ENCODE measurements around the gene CNPY1. TPM values are rescaled to one million over a fixed set of nuclear protein-coding genes. Genes with fewer than 3 reads are reported as not detected.

CNPY1 gene
- total RNA-seq, 3 donors from 2014 or later, result 0.29 TPM; not detected in 2

- no peaks in the 10 kb centered on the region for H3K36me3 ChIP-seq
- intact Hi-C loops (cut with DNase I; ENCODE audit: low total_unique reads), result no loop called here
- TF ChIP-seq POLR2AphosphoS5 (IDR thresholded peaks at IDR 0.05), result no peak
- TF ChIP-seq POLR2A (IDR thresholded peaks at IDR 0.05), result no peak
- no peak for TF ChIP-seq CTCF (IDR thresholded peaks at IDR 0.05)
- H3K27ac ChIP-seq, result no peak overlapping the region
- H3K4me3 ChIP-seq, result no peak overlapping the region
- H3K9me3 ChIP-seq, result no peaks in the 10 kb centered on the region
- DNase-seq (ENCODE audit: low spot score in 2 of 2), result no peak
- peaks cover 0 to 6% of the 10 kb centered on the region in 2 donors for H3K4me1 ChIP-seq
- peaks cover 0 to 49% of the 10 kb centered on the region in 2 donors for H3K27me3 ChIP-seq
Measured at GRCh38 chr7:155495440-155496248, 50.7 kb downstream of the CNPY1 start.

- no peaks in the 10 kb centered on the region for H3K36me3 ChIP-seq
- no peak for DNase-seq (ENCODE audit: low spot score in 2 of 2)
- intact Hi-C loops (cut with DNase I; ENCODE audit: low total_unique reads), result no loop called here
- H3K27ac ChIP-seq, result no peak overlapping the region
- H3K4me3 ChIP-seq, result no peak overlapping the region
- no peak for TF ChIP-seq POLR2A (IDR thresholded peaks at IDR 0.05)
- TF ChIP-seq CTCF (IDR thresholded peaks at IDR 0.05), result no peak
- TF ChIP-seq POLR2AphosphoS5 (IDR thresholded peaks at IDR 0.05), result no peak
- peaks cover 0 to 39% of the 10 kb centered on the region in 2 donors for H3K27me3 ChIP-seq
- peaks cover 0 to 6% of the 10 kb centered on the region in 2 donors for H3K4me1 ChIP-seq
- H3K9me3 ChIP-seq, result no peaks in the 10 kb centered on the region
Measured at GRCh38 chr7:155494551-155494950, 51.8 kb downstream of the CNPY1 start.

- no peak overlapping the region for H3K27ac ChIP-seq
- no peaks in the 10 kb centered on the region for H3K36me3 ChIP-seq
- no peaks in the 10 kb centered on the region for H3K9me3 ChIP-seq
- H3K27me3 ChIP-seq, result peaks cover 0 to 35% of the 10 kb centered on the region in 2 donors
- intact Hi-C loops (cut with DNase I; ENCODE audit: low total_unique reads), result no loop called here
- H3K4me1 ChIP-seq, result peaks cover 0 to 6% of the 10 kb centered on the region in 2 donors
- no peak overlapping the region for H3K4me3 ChIP-seq
- TF ChIP-seq POLR2AphosphoS5 (IDR thresholded peaks at IDR 0.05) (no peak), POLR2A (IDR thresholded peaks at IDR 0.05) (no peak), CTCF (IDR thresholded peaks at IDR 0.05) (no peak)
- DNase-seq (ENCODE audit: low spot score in 2 of 2), result no peak
Measured at GRCh38 chr7:155493744-155494538, 52.4 kb downstream of the CNPY1 start.

- H3K9me3 ChIP-seq, result no peaks in the 10 kb centered on the region
- no peaks in the 10 kb centered on the region for H3K36me3 ChIP-seq
- peaks cover 0 to 6% of the 10 kb centered on the region in 2 donors for H3K4me1 ChIP-seq
- H3K27me3 ChIP-seq, result peaks cover 0 to 34% of the 10 kb centered on the region in 2 donors
- no peak for DNase-seq (ENCODE audit: low spot score in 2 of 2)
- no peak overlapping the region for H3K4me3 ChIP-seq
- no peak for TF ChIP-seq POLR2AphosphoS5 (IDR thresholded peaks at IDR 0.05)
- no peak for TF ChIP-seq POLR2A (IDR thresholded peaks at IDR 0.05)
- TF ChIP-seq CTCF (IDR thresholded peaks at IDR 0.05), result no peak
- intact Hi-C loops (cut with DNase I; ENCODE audit: low total_unique reads), result no loop called here
- no peak overlapping the region for H3K27ac ChIP-seq
Measured at GRCh38 chr7:155491812-155492211, 54.5 kb downstream of the CNPY1 start.

Data from breast epithelium (tissue), 4 donors.